Measurements from ENCODE around the gene ARHGEF28.

GRCh38 chr5:73857446-73857845 lies 231.4 kb downstream of the ARHGEF28 start:
- TF ChIP-seq CTCF (IDR thresholded peaks at IDR 0.05) (no peak), POLR2AphosphoS5 (IDR thresholded peaks at IDR 0.05) (no peak), POLR2A (IDR thresholded peaks at IDR 0.05) (no peak)
